Testis (tissue), 2 donors: Measurements from ENCODE around the gene HBEGF.

Experiments used
- POLR2A ChIP-seq: fragments of 450-650 bp; IDR thresholded peaks from one replicate; pipeline ENCODE4 v1.6.1; 2017; ENCODE audit warnings: antibody characterized with exemption, mild to moderate bottlenecking, moderate library complexity
- TF ChIP-seq, protein P1 (sequence below), 3 experiments: fragments of 450-650 bp in 2 of 3; fragments of 200-600 bp in 1 of 3; sonication (generic) in 1 of 3; IDR thresholded peaks; one replicate each; pipeline ENCODE4 v1.5.1; 2016 to 2019; ENCODE audit warnings: antibody characterized with exemption in 3 of 3, mild to moderate bottlenecking in 2 of 3, moderate library complexity in 1 of 3

DNA sequence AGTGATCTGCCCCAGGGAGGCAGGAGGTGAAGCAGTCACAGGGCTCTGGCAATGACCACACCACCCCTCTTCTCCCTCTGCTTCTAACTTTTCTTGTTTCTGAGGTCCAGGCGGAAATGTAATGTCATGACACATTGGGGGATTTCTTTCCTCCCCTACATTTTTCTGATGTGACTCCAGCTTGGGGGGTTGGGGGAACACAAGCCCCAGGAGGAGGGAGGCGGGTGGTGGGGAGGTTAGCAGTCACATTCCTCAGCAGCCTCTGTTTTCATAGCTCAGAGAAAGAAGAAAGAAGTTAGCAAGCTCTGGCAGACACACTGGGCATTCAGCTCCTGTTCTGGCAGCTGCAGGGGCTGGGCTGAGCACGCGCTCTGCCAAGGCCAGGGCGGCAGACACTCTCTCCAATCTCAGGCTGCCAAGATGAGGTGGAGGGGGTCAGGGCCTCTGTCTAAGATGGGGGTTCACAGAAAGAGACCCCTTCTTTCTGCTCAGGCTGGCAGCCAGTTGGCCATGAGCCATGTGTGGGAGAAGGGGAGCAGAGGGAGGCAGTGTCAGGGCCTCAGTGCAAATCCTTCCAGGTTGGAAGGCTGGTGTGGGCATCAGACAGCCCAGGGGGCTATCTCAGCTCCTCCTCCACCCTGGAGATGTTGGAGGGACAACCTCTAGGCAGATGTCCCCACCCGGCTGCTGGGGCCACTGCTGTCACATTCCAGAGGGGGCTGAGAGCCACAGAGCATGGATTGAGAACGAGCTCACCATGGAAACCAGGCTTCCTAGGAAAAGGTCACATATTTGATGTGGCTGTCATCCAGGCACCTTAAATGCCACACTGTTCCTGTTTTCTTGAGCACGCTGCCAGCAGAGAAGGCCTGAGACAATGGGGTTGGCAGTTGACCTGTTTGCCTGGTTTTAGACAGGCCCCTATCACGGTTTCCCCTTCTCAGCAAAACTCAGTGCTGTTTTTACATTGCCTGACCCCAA lies 23.4 kb downstream of the HBEGF start:
- TF ChIP-seq, protein P1, sequence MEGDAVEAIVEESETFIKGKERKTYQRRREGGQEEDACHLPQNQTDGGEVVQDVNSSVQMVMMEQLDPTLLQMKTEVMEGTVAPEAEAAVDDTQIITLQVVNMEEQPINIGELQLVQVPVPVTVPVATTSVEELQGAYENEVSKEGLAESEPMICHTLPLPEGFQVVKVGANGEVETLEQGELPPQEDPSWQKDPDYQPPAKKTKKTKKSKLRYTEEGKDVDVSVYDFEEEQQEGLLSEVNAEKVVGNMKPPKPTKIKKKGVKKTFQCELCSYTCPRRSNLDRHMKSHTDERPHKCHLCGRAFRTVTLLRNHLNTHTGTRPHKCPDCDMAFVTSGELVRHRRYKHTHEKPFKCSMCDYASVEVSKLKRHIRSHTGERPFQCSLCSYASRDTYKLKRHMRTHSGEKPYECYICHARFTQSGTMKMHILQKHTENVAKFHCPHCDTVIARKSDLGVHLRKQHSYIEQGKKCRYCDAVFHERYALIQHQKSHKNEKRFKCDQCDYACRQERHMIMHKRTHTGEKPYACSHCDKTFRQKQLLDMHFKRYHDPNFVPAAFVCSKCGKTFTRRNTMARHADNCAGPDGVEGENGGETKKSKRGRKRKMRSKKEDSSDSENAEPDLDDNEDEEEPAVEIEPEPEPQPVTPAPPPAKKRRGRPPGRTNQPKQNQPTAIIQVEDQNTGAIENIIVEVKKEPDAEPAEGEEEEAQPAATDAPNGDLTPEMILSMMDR (IDR thresholded peaks at IDR 0.05), result no peak
- TF ChIP-seq POLR2A, result no peak
